Measurements from ENCODE around the gene CSF3. TPM values are rescaled to one million over a fixed set of nuclear protein-coding genes. Genes with fewer than 3 reads are reported as not detected.

Gene CSF3
- total and polyA plus RNA-seq, 2 of the 13 experiments (the other 11 are each of a cell fraction or from before 2014, with no cell fraction given) = 0.09 TPM; not detected in 1

DNA sequence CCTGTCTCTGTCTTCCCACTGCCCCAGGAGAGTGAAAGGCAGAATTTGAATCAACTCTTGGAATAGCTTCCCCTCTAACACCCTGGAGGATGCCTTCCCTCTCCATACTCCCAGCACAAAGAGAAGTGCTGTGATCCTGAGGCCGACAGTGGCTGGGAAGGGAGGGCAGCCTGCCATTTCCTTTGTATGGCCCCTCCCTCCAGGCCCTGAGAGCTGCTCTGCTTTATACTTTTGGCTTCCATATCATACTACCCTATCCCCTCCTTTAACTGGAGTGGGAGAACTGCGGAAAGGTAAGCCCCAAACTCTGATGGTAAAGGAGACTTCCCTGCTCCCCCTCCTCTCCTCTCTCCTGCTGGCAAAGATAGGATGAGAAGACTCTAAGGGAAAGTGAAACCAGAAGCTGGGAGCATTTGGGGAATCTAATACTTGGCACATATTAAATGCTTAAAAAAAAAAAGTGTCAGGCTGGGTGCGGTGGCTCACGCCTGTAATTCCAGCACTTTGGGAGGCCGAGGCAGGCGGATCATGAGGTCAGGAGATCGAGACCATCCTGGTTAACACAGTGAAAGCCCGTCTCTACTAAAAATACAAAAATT is 43.0 kb downstream of the CSF3 start:
- no peak overlapping the region for H3K27ac ChIP-seq (ENCODE audit: extremely low read length, insufficient read depth, low read length)
- H2AFZ ChIP-seq (ENCODE audit: low read length) = peak overlapping the region; percentile 46
- in situ Hi-C loops (cut with HindIII; ENCODE audit: extremely low pct_ligation_motif_present, low pct_unique_long_range_greater_than_20kb) (no loop called here), intact Hi-C loops (cut with micrococcal nuclease; ENCODE audit: unreplicated experiment) (no loop called here)
- H3K4me2 ChIP-seq (ENCODE audit: low read depth, low read length) = peak overlapping the region; percentile 44
- no peaks in the 10 kb centered on the region for H4K20me1 ChIP-seq (ENCODE audit: insufficient read depth, low read length)
- TF ChIP-seq, protein P1, sequence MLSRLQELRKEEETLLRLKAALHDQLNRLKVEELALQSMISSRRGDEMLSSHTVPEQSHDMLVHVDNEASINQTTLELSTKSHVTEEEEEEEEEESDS (CRISPR knock-in tag; IDR thresholded peaks at IDR 0.05; ENCODE audit: borderline replicate concordance) = no peak
- TF ChIP-seq TCF7L2 (IDR thresholded peaks at IDR 0.05; ENCODE audit: low read depth, low read length) (no peak), WIZ (CRISPR knock-in tag; IDR thresholded peaks at IDR 0.05) (no peak), POGZ (CRISPR knock-in tag; IDR thresholded peaks at IDR 0.05) (no peak), SP140L (CRISPR knock-in tag; IDR thresholded peaks at IDR 0.05; ENCODE audit: borderline replicate concordance) (no peak), SRF (IDR thresholded peaks at IDR 0.05; ENCODE audit: low read depth, low read length) (no peak)
- TF ChIP-seq, protein P2, sequence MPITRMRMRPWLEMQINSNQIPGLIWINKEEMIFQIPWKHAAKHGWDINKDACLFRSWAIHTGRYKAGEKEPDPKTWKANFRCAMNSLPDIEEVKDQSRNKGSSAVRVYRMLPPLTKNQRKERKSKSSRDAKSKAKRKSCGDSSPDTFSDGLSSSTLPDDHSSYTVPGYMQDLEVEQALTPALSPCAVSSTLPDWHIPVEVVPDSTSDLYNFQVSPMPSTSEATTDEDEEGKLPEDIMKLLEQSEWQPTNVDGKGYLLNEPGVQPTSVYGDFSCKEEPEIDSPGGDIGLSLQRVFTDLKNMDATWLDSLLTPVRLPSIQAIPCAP (CRISPR knock-in tag; IDR thresholded peaks at IDR 0.05; ENCODE audit: low read depth) = 0 out of 2 replicates have a peak, but pooled peaks have one; percentile 59
- WGBS (ENCODE audit: low lambda C conversion rate) = 54% methylated on average over 8 of the region's 8 CpGs
- BruUV-seq (replicated peaks) = no TSS peak
- 0 out of 2 replicates have a peak overlapping the region, but pooled peaks have one; percentile 5 for H3K9ac ChIP-seq (ENCODE audit: insufficient read depth, low read depth, low read length)
- peaks cover 7% of the 10 kb centered on the region for H3K79me2 ChIP-seq (ENCODE audit: insufficient read depth, low read length)
- DNase-seq (ENCODE audit: low spot score) (no peak), FAIRE-seq (no peak), ATAC-seq (no peak)
- no peaks in the 10 kb centered on the region for H3K36me3 ChIP-seq (replicated peaks in 1 of 2; ENCODE audit: control insufficient read depth in 1 of 2, insufficient read depth in 2 of 2, low read length in 2 of 2)
- no peaks in the 10 kb centered on the region for H3K9me3 ChIP-seq (ENCODE audit: low read length)
- H3K4me3 ChIP-seq (replicated peaks in 1 of 3; ENCODE audit: insufficient read depth in 1 of 3, low read depth in 2 of 3, low read length in 3 of 3) = peak overlapping the region in 1 of 3 experiments; percentile 12; a peak in 1 of 6 replicates
- CTCF ChIA-PET (ENCODE audit: low intra/inter-chr PET ratio, low total read pairs) = no interaction called here
- peaks cover 49% of the 10 kb centered on the region for H3K4me1 ChIP-seq (ENCODE audit: insufficient read depth, low read length)
- peaks cover 4 to 45% of the 10 kb centered on the region in 2 experiments; a peak in 4 of 5 replicates for H3K27me3 ChIP-seq (ENCODE audit: control insufficient read depth in 1 of 2, insufficient read depth in 2 of 2, low read length in 2 of 2)
- POLR2A ChIA-PET = interaction anchor here (0.9 to 1.4 kb wide), 4 partner anchors 42 to 259 kb away, joined by 3 to 4 read pairs (median 3); partner anchors contain the start of gene NR1D1

Data from HepG2 (cell line).